Testis (tissue), 3 donors: ENCODE data around the gene DGKH. TPM values are rescaled to one million over a fixed set of nuclear protein-coding genes. Genes with fewer than 3 reads are reported as not detected.

ENCODE experiments used
- DNase-seq: peaks from one replicate; pipeline ENCODE4 v3.0.0-alpha.2; 2019
- H3K27ac ChIP-seq, 2 donors: fragments of 200-600 bp; sonication (generic); one replicate each; pipeline ENCODE4 v1.5.1; 2019
- H3K27me3 ChIP-seq: fragments of 200-600 bp; sonication (generic); one replicate; pipeline ENCODE4 v1.5.1; 2019
- H3K36me3 ChIP-seq: fragments of 200-600 bp; sonication (generic); one replicate; pipeline ENCODE4 v1.5.1; 2017; ENCODE audit warnings: low read depth; ENCODE audit errors: missing control alignments
- H3K4me1 ChIP-seq: fragments of 200-600 bp; sonication (generic); one replicate; pipeline ENCODE4 v1.5.1; 2019
- H3K4me3 ChIP-seq, 2 donors: fragments of 200-600 bp; sonication (generic); one replicate each; pipeline ENCODE4 v1.5.1; 2017 to 2019
- H3K9me3 ChIP-seq: fragments of 200-600 bp; sonication (generic); one replicate; pipeline ENCODE4 v1.5.1; 2017
- POLR2A ChIP-seq: fragments of 450-650 bp; IDR thresholded peaks from one replicate; pipeline ENCODE4 v1.6.1; 2017; ENCODE audit warnings: antibody characterized with exemption, mild to moderate bottlenecking, moderate library complexity
- WGBS, 2 donors: methylation state at CpG; one replicate each; pipeline ENCODE4 v1.1.5; 2018; 5-methylcytosine and 5-hydroxymethylcytosine counted together
- intact Hi-C: fragments of 100-400 bp; cut with DNase I; formaldehyde crosslinking; loops from one replicate; pipeline ENCODE4 v1.15.1; 2023; ENCODE audit warnings: low total_unique reads
- polyA plus RNA-seq: library from polyadenylated mRNA; stranded (reverse); fragments of 350-450 nt; fragmentation: Illumina TruSeq; extraction: RNeasy Lipid Tissue Mini Kit (QIAGEN cat#74804); gene quantifications from one replicate; pipeline ENCODE4 v1.2.3, GENCODE V29; 2014; ENCODE audit warnings: low read depth, low replicate concordance; ENCODE audit not compliant: insufficient read depth
- total RNA-seq, 2 donors: library from RNA; depleted of rRNA; stranded (reverse); fragments of >200 nt; gene quantifications; one replicate each; pipeline ENCODE4 v1.2.3, GENCODE V29; 2016
- TF ChIP-seq, protein P1 (sequence below), 3 experiments: fragments of 450-650 bp in 2 of 3; fragments of 200-600 bp in 1 of 3; sonication (generic) in 1 of 3; IDR thresholded peaks; one replicate each; pipeline ENCODE4 v1.5.1; 2016 to 2019; ENCODE audit warnings: antibody characterized with exemption in 3 of 3, mild to moderate bottlenecking in 2 of 3, moderate library complexity in 1 of 3

Gene DGKH
- total and polyA plus RNA-seq, 3 donors from 2014 or later: 6.3 to 11.5 (median 9.8) TPM

GRCh38 chr13:42259515-42259914 lies 211.1 kb downstream of the DGKH start:
- DNase-seq: no peak
- TF ChIP-seq POLR2A: no peak
- TF ChIP-seq, protein P1, sequence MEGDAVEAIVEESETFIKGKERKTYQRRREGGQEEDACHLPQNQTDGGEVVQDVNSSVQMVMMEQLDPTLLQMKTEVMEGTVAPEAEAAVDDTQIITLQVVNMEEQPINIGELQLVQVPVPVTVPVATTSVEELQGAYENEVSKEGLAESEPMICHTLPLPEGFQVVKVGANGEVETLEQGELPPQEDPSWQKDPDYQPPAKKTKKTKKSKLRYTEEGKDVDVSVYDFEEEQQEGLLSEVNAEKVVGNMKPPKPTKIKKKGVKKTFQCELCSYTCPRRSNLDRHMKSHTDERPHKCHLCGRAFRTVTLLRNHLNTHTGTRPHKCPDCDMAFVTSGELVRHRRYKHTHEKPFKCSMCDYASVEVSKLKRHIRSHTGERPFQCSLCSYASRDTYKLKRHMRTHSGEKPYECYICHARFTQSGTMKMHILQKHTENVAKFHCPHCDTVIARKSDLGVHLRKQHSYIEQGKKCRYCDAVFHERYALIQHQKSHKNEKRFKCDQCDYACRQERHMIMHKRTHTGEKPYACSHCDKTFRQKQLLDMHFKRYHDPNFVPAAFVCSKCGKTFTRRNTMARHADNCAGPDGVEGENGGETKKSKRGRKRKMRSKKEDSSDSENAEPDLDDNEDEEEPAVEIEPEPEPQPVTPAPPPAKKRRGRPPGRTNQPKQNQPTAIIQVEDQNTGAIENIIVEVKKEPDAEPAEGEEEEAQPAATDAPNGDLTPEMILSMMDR (IDR thresholded peaks at IDR 0.05): no peak
- H3K27me3 ChIP-seq: no peaks in the 10 kb centered on the region
- no peak overlapping the region for H3K27ac ChIP-seq
- H3K9me3 ChIP-seq: no peaks in the 10 kb centered on the region
- H3K36me3 ChIP-seq: no peaks in the 10 kb centered on the region
- H3K4me3 ChIP-seq: no peak overlapping the region
- WGBS, 2 donors: 74 to 86% methylated on average over 4 of the region's 4 CpGs
- intact Hi-C loops: no loop called here
- no peaks in the 10 kb centered on the region for H3K4me1 ChIP-seq

- Histone ChIP-seq H3K27ac (no peak overlapping the region), H3K36me3 (no peaks in the 10 kb centered on the region), H3K4me3 (no peak overlapping the region), H3K9me3 (no peaks in the 10 kb centered on the region), H3K4me1 (no peaks in the 10 kb centered on the region), H3K27me3 (no peaks in the 10 kb centered on the region)
- DNase-seq: no peak
- WGBS, 2 donors: 90 to 92% methylated on average over 8 of the region's 8 CpGs
- intact Hi-C loops: no loop called here
- TF ChIP-seq POLR2A: no peak
- TF ChIP-seq, protein P1 (IDR thresholded peaks at IDR 0.05): no peak
These were observed 212.6 kb downstream of the DGKH start for GRCh38 chr13:42260903-42261654.

DNA sequence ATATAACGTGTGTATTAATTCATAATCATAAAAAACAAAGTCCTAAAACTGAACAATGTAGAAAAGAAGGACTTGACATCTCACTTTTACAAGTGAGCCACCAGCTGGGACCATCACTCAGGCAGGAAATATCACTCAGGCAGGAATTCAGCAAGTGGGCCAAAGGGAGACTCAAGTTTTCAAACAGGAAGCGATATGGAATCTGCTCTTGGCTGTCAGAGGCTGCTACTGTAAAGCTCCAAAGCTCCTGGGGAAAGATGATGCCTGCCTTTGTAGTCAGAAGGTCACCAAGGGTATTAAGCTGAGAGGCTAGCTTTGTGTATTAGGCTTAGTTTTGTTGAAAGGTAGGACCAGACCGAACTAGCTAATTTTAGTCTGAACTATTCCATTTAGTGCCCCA lies 218.0 kb downstream of the DGKH start:
- TF ChIP-seq, protein P1 (IDR thresholded peaks at IDR 0.05): no peak
- no peak for TF ChIP-seq POLR2A
- no peak overlapping the region for H3K27ac ChIP-seq
- no peak for DNase-seq
- H3K27me3 ChIP-seq: no peaks in the 10 kb centered on the region
- H3K9me3 ChIP-seq: no peaks in the 10 kb centered on the region
- H3K4me3 ChIP-seq: no peak overlapping the region
- WGBS, 2 donors: 75 to 76% methylated on average over 3 of the region's 3 CpGs
- no peaks in the 10 kb centered on the region for H3K4me1 ChIP-seq
- no peaks in the 10 kb centered on the region for H3K36me3 ChIP-seq
- intact Hi-C loops: no loop called here

DNA sequence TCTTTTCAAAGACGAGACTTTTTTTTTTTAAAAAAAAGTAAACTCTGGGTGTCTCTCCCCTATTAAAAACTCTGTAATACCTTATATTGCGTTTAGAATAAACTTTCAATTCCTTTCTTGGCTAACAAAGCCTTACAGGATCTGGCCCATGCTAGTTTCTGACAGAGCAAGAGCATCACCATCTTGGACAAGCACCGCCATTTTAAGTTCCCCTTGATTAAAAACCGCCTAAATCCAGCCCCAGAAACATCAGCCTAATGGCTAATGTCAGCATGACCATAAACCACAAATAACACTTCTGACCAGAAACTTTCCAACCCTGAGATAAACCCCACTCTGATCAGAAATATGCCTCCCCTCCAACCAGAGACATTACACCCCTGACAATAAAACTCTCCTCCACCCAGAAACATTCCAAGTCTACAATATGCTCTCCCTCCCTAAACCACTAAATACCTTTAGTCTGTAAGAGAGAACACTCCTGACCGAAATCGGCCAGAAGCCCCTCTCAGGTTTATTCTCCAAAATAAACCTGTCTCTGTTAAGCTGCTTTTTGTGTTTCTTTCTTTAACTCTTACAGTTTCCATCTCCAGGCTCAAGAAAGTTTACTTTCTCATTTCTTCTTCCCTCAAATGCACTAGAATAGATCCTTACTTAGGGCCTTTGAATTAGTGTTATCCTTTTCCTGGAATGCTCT lies 221.9 kb downstream of the DGKH start:
- TF ChIP-seq, protein P1 (IDR thresholded peaks at IDR 0.05): no peak
- no peak for TF ChIP-seq POLR2A
- Histone ChIP-seq H3K36me3 (no peaks in the 10 kb centered on the region), H3K4me1 (peaks cover 7% of the 10 kb centered on the region), H3K27me3 (no peaks in the 10 kb centered on the region), H3K27ac (no peak overlapping the region), H3K4me3 (no peak overlapping the region), H3K9me3 (no peaks in the 10 kb centered on the region)
- intact Hi-C loops: no loop called here
- 68 to 78% methylated on average over 6 of the region's 6 CpGs for WGBS, 2 donors
- no peak for DNase-seq
